IgD-negative memory B cell (primary cell): ENCODE data around the gene UBE2B. TPM values are rescaled to one million over a fixed set of nuclear protein-coding genes. Genes with fewer than 3 reads are reported as not detected.
"Not testable (repeated sequence)": the region's sequence is repeated elsewhere in the genome, so short reads cannot be mapped to it uniquely, and the experiment has no call there.

Experiments
- H3K27ac Mint-ChIP-seq, 3 donors: one replicate each; pipeline ENCODE4 v1.8.0; 2020 to 2022; ENCODE audit warnings: mild to moderate bottlenecking in 3 of 3, mixed read lengths in 3 of 3, moderate library complexity in 1 of 3
- H3K27me3 Mint-ChIP-seq: one replicate; pipeline ENCODE4 v1.8.0; 2021; ENCODE audit warnings: mixed read lengths
- H3K36me3 Mint-ChIP-seq: one replicate; pipeline ENCODE4 v1.8.0; 2020; ENCODE audit warnings: mild to moderate bottlenecking, mixed read lengths
- H3K4me1 Mint-ChIP-seq, 3 donors: one replicate each; pipeline ENCODE4 v1.8.0; 2020 to 2022; ENCODE audit warnings: mixed read lengths in 3 of 3, mild to moderate bottlenecking in 1 of 3
- H3K4me3 Mint-ChIP-seq, 4 donors: one replicate each; pipeline ENCODE4 v1.8.0; 2020 to 2022; ENCODE audit warnings: mild to moderate bottlenecking in 4 of 4, mixed read lengths in 4 of 4, moderate library complexity in 3 of 4
- H3K9me3 Mint-ChIP-seq, 3 donors: one replicate each; pipeline ENCODE4 v1.8.0; 2020 to 2021; ENCODE audit warnings: mixed read lengths in 3 of 3, mild to moderate bottlenecking in 1 of 3
- polyA plus RNA-seq: library from polyadenylated mRNA; unstranded; fragments of 300-500 nt; fragmentation: Illumina TruSeq; gene quantifications from one replicate; pipeline ENCODE4 v1.2.3, GENCODE V29; 2021

The UBE2B gene
- polyA plus RNA-seq, 1 donor from 2014 or later: 65.2 TPM

- H3K27me3 Mint-ChIP-seq: no peaks in the 10 kb centered on the region
- H3K36me3 Mint-ChIP-seq: no peaks in the 10 kb centered on the region
- H3K4me1 Mint-ChIP-seq: peaks cover 0 to 2% (median 0%) of the 10 kb centered on the region in 3 donors
- H3K4me3 Mint-ChIP-seq: no peak overlapping the region
- H3K9me3 Mint-ChIP-seq: no peaks in the 10 kb centered on the region
- H3K27ac Mint-ChIP-seq: no peak overlapping the region
These were observed 46.3 kb downstream of the UBE2B start for GRCh38 chr5:134417707-134418106.

GRCh38 chr5:134418958-134419357 is 47.6 kb downstream of the UBE2B start:
- Mint-ChIP-seq H3K9me3 (no peaks in the 10 kb centered on the region), H3K4me3 (no peak overlapping the region), H3K4me1 (no peaks in the 10 kb centered on the region), H3K36me3 (peaks cover 2% of the 10 kb centered on the region), H3K27me3 (no peaks in the 10 kb centered on the region), H3K27ac (no peak overlapping the region)

GRCh38 chr5:134420343-134420742 is 49.0 kb downstream of the UBE2B start:
- Mint-ChIP-seq H3K27me3 (no peaks in the 10 kb centered on the region), H3K36me3 (peaks cover 2% of the 10 kb centered on the region), H3K27ac (no peak overlapping the region), H3K4me1 (no peaks in the 10 kb centered on the region), H3K4me3 (no peak overlapping the region), H3K9me3 (no peaks in the 10 kb centered on the region)

- not testable (repeated sequence) for H3K9me3 Mint-ChIP-seq, H3K36me3 Mint-ChIP-seq, H3K27me3 Mint-ChIP-seq, H3K4me3 Mint-ChIP-seq, H3K27ac Mint-ChIP-seq, H3K4me1 Mint-ChIP-seq
These were observed 49.7 kb downstream of the UBE2B start for GRCh38 chr5:134421038-134421437.

GRCh38 chr5:134422791-134423365 is 51.5 kb downstream of the UBE2B start:
- H3K9me3 Mint-ChIP-seq: no peaks in the 10 kb centered on the region
- H3K4me3 Mint-ChIP-seq: no peak overlapping the region
- H3K27me3 Mint-ChIP-seq: no peaks in the 10 kb centered on the region
- no peaks in the 10 kb centered on the region for H3K4me1 Mint-ChIP-seq
- H3K27ac Mint-ChIP-seq: no peak overlapping the region
- H3K36me3 Mint-ChIP-seq: peaks cover 2% of the 10 kb centered on the region

- peaks cover 2% of the 10 kb centered on the region for H3K36me3 Mint-ChIP-seq
These were observed 52.0 kb downstream of the UBE2B start for GRCh38 chr5:134423376-134423775.

GRCh38 chr5:134426361-134426760 is 55.0 kb downstream of the UBE2B start:
- H3K4me3 Mint-ChIP-seq: no peak overlapping the region
- H3K4me1 Mint-ChIP-seq: no peaks in the 10 kb centered on the region
- no peaks in the 10 kb centered on the region for H3K27me3 Mint-ChIP-seq
- H3K9me3 Mint-ChIP-seq: no peaks in the 10 kb centered on the region
- peaks cover 2% of the 10 kb centered on the region for H3K36me3 Mint-ChIP-seq
- no peak overlapping the region for H3K27ac Mint-ChIP-seq

More at GRCh38 chr5:134423376-134423775, 52.0 kb downstream of the UBE2B start:
- no peaks in the 10 kb centered on the region for H3K4me1 Mint-ChIP-seq
- no peaks in the 10 kb centered on the region for H3K9me3 Mint-ChIP-seq
- no peak overlapping the region for H3K4me3 Mint-ChIP-seq
- no peak overlapping the region for H3K27ac Mint-ChIP-seq
- no peaks in the 10 kb centered on the region for H3K27me3 Mint-ChIP-seq

GRCh38 chr5:134427540-134428041 is 56.2 kb downstream of the UBE2B start:
- H3K27me3 Mint-ChIP-seq: no peaks in the 10 kb centered on the region
- no peaks in the 10 kb centered on the region for H3K9me3 Mint-ChIP-seq
- no peaks in the 10 kb centered on the region for H3K4me1 Mint-ChIP-seq
- H3K4me3 Mint-ChIP-seq: no peak overlapping the region
- H3K36me3 Mint-ChIP-seq: peaks cover 2% of the 10 kb centered on the region
- H3K27ac Mint-ChIP-seq: no peak overlapping the region

GRCh38 chr5:134430001-134430569 is 58.7 kb downstream of the UBE2B start:
- Mint-ChIP-seq H3K4me3 (no peak overlapping the region), H3K9me3 (no peaks in the 10 kb centered on the region), H3K4me1 (no peaks in the 10 kb centered on the region), H3K27me3 (no peaks in the 10 kb centered on the region), H3K27ac (no peak overlapping the region), H3K36me3 (no peaks in the 10 kb centered on the region)

- peaks cover 9 to 12% (median 11%) of the 10 kb centered on the region in 3 donors for H3K4me1 Mint-ChIP-seq
- H3K27me3 Mint-ChIP-seq: no peaks in the 10 kb centered on the region
- H3K27ac Mint-ChIP-seq: no peak overlapping the region
- H3K4me3 Mint-ChIP-seq: no peak overlapping the region
- no peaks in the 10 kb centered on the region for H3K36me3 Mint-ChIP-seq
- H3K9me3 Mint-ChIP-seq: no peaks in the 10 kb centered on the region
These were observed 60.8 kb downstream of the UBE2B start for GRCh38 chr5:134432174-134432573.

GRCh38 chr5:134432677-134433359 is 61.4 kb downstream of the UBE2B start:
- Mint-ChIP-seq H3K27me3 (no peaks in the 10 kb centered on the region), H3K4me3 (peak overlapping the region in 1 of 4 donors; percentile 33), H3K4me1 (peaks cover 11 to 13% (median 13%) of the 10 kb centered on the region in 3 donors), H3K27ac (peak overlapping the region in 1 of 3 donors; percentile 54), H3K36me3 (no peaks in the 10 kb centered on the region), H3K9me3 (no peaks in the 10 kb centered on the region)

GRCh38 chr5:134435560-134435959 is 64.2 kb downstream of the UBE2B start:
- Mint-ChIP-seq H3K9me3 (no peaks in the 10 kb centered on the region), H3K4me1 (peaks cover 14 to 16% (median 15%) of the 10 kb centered on the region in 3 donors), H3K4me3 (no peak overlapping the region), H3K27me3 (no peaks in the 10 kb centered on the region), H3K27ac (peak overlapping the region in 1 of 3 donors; percentile 12), H3K36me3 (no peaks in the 10 kb centered on the region)

- no peaks in the 10 kb centered on the region for H3K27me3 Mint-ChIP-seq
- no peaks in the 10 kb centered on the region for H3K36me3 Mint-ChIP-seq
- peak overlapping the region; percentile 25 to 92 (median 58) for H3K4me3 Mint-ChIP-seq
- peaks cover 15 to 16% (median 15%) of the 10 kb centered on the region in 3 donors for H3K4me1 Mint-ChIP-seq
- no peaks in the 10 kb centered on the region for H3K9me3 Mint-ChIP-seq
- H3K27ac Mint-ChIP-seq: peak overlapping the region; percentile 89 to 92 (median 91)
These were observed 65.4 kb downstream of the UBE2B start for GRCh38 chr5:134436523-134437339.

- Mint-ChIP-seq H3K4me3 (peak overlapping the region; percentile 25 to 92 (median 58)), H3K4me1 (peaks cover 15 to 16% (median 15%) of the 10 kb centered on the region in 3 donors), H3K36me3 (no peaks in the 10 kb centered on the region), H3K27me3 (no peaks in the 10 kb centered on the region), H3K9me3 (no peaks in the 10 kb centered on the region), H3K27ac (peak overlapping the region; percentile 89 to 92 (median 91))
These were observed 66.0 kb downstream of the UBE2B start for GRCh38 chr5:134437340-134437846.
